Measurements from ENCODE around the gene PCGF3.

Gene PCGF3

GRCh38 chr4:710116-710515 lies 4.5 kb downstream of the PCGF3 start:
- 0 out of 2 replicates have a peak overlapping the region, but pooled peaks have one; percentile 3 for H3K27ac ChIP-seq
- TF ChIP-seq CTCF (IDR thresholded peaks at IDR 0.05) (no peak), ZFX (IDR thresholded peaks at IDR 0.05; ENCODE audit: borderline replicate concordance) (no peak)

- TF ChIP-seq ZFX (IDR thresholded peaks at IDR 0.05; ENCODE audit: borderline replicate concordance) = no peak
- TF ChIP-seq CTCF (IDR thresholded peaks at IDR 0.05) = no peak
- no peak overlapping the region for H3K27ac ChIP-seq
Measured at GRCh38 chr4:710916-711315, 5.3 kb downstream of the PCGF3 start.

- no peak overlapping the region for H3K27ac ChIP-seq
- TF ChIP-seq CTCF (IDR thresholded peaks at IDR 0.05) = no peak
- TF ChIP-seq ZFX (IDR thresholded peaks at IDR 0.05; ENCODE audit: borderline replicate concordance) = no peak
Measured at GRCh38 chr4:712093-712492, 6.5 kb downstream of the PCGF3 start.

- H3K27ac ChIP-seq = no peak overlapping the region
- TF ChIP-seq CTCF (IDR thresholded peaks at IDR 0.05) = no peak
- no peak for TF ChIP-seq ZFX (IDR thresholded peaks at IDR 0.05; ENCODE audit: borderline replicate concordance)
Measured at GRCh38 chr4:712916-713632, 7.4 kb downstream of the PCGF3 start.

GRCh38 chr4:714087-714486 lies 8.5 kb downstream of the PCGF3 start:
- no peak for TF ChIP-seq CTCF (IDR thresholded peaks at IDR 0.05)
- TF ChIP-seq ZFX (IDR thresholded peaks at IDR 0.05; ENCODE audit: borderline replicate concordance) = no peak
- H3K27ac ChIP-seq = no peak overlapping the region

GRCh38 chr4:717601-718320 lies 12.1 kb downstream of the PCGF3 start:
- no peak overlapping the region for H3K27ac ChIP-seq
- TF ChIP-seq ZFX (IDR thresholded peaks at IDR 0.05; ENCODE audit: borderline replicate concordance) (no peak), CTCF (IDR thresholded peaks at IDR 0.05) (no peak)

GRCh38 chr4:718460-718859 lies 12.8 kb downstream of the PCGF3 start:
- H3K27ac ChIP-seq = no peak overlapping the region
- TF ChIP-seq CTCF (IDR thresholded peaks at IDR 0.05) (no peak), ZFX (IDR thresholded peaks at IDR 0.05; ENCODE audit: borderline replicate concordance) (no peak)

Measured in 22Rv1 (cell line).